HUES6 (cell line): ENCODE measurements around the gene METTL18.

Experiments used
- H3K27ac ChIP-seq: 2 replicates; pipeline ENCODE4 v1.7.0; 2013; ENCODE audit warnings: low read depth, mild to moderate bottlenecking, low read length, inconsistent platforms
- H3K27me3 ChIP-seq: 2 replicates; pipeline ENCODE4 v1.6.1; 2013; ENCODE audit warnings: low read length; ENCODE audit not compliant: control insufficient read depth, insufficient read depth
- H3K36me3 ChIP-seq: 2 replicates; pipeline ENCODE4 v1.6.1; 2013; ENCODE audit warnings: low read length; ENCODE audit not compliant: control insufficient read depth, insufficient read depth
- H3K4me1 ChIP-seq: 2 replicates; pipeline ENCODE4 v1.6.1; 2013; ENCODE audit warnings: low read length; ENCODE audit not compliant: control insufficient read depth, insufficient read depth
- H3K4me3 ChIP-seq: 2 replicates; pipeline ENCODE4 v1.5.1; 2013; ENCODE audit warnings: low read depth, low read length
- H3K9ac ChIP-seq: one replicate; pipeline ENCODE4 v1.6.1; 2013; ENCODE audit warnings: mild to moderate bottlenecking, low read length
- H3K9me3 ChIP-seq: 2 replicates; pipeline ENCODE4 v1.6.1; 2013; ENCODE audit warnings: low read depth, low read length; ENCODE audit not compliant: control insufficient read depth, insufficient read depth

Gene METTL18

DNA sequence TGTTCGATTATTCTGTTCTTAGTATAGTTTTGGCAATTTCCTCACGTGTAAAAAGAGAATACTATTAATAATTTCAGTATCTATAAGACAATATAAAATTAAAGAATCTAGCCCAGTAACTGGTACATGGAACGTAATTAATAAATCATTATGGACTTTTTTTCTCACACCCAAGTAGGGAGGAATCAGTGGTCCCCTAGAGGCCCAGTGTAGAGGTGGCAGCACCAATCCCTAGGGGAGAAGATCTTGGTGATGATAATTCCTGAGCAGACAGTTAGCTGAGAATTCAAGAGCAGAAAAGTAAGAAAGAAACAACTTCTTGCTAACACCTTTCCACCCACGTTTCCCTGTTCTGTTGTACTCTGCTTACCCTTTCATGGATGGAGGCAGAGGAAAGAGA, 41.2 kb downstream of the METTL18 start:
- peaks cover 7% of the 10 kb centered on the region for H3K9me3 ChIP-seq
- no peaks in the 10 kb centered on the region for H3K27me3 ChIP-seq
- H3K4me1 ChIP-seq = no peaks in the 10 kb centered on the region
- H3K9ac ChIP-seq = no peak overlapping the region
- H3K36me3 ChIP-seq = no peaks in the 10 kb centered on the region
- no peak overlapping the region for H3K4me3 ChIP-seq
- H3K27ac ChIP-seq = no peak overlapping the region

DNA sequence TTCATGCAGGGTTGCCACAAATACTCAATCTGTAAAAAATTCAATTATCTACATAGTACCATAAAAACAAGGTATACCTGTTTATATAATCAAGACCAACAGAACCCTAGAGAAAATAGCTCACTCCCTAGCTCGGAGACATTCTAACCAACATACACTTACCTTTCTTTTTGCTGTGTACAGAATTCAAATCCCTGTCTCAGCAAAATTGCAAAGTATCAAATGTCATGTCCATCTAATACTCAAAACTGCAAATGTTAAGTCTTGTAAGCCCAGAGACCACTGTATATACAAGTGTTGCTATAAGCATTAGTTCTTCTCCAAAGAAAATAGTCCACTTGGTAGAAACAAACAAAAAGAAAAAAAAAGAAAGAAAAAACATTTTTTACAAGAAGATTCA, 44.7 kb downstream of the METTL18 start:
- H3K9ac ChIP-seq = no peak overlapping the region
- H3K36me3 ChIP-seq = no peaks in the 10 kb centered on the region
- peaks cover 14% of the 10 kb centered on the region for H3K4me1 ChIP-seq
- no peak overlapping the region for H3K4me3 ChIP-seq
- no peak overlapping the region for H3K27ac ChIP-seq
- H3K9me3 ChIP-seq = no peaks in the 10 kb centered on the region
- H3K27me3 ChIP-seq = no peaks in the 10 kb centered on the region

DNA sequence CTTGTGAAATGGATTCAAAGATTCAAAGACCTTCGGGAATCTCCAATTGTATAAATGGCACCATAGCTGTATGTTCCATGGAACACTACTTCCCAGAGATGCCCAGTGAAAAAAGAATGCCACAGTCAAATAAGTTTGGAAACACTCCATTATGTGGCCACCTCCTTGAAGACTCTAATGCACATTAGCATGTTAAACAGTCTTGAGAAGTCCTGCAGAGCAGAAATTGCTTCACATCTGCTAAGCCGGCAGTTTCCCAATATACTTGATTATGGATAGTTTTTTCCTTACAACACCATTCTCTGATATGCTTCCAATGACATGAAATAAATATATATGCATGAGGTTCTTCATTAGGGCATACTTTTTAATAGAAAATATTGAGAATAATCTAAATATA, 48.2 kb downstream of the METTL18 start:
- Histone ChIP-seq H3K36me3 (no peaks in the 10 kb centered on the region), H3K9me3 (no peaks in the 10 kb centered on the region), H3K9ac (no peak overlapping the region), H3K27ac (no peak overlapping the region), H3K4me1 (peaks cover 17% of the 10 kb centered on the region), H3K27me3 (no peaks in the 10 kb centered on the region), H3K4me3 (no peak overlapping the region)

DNA sequence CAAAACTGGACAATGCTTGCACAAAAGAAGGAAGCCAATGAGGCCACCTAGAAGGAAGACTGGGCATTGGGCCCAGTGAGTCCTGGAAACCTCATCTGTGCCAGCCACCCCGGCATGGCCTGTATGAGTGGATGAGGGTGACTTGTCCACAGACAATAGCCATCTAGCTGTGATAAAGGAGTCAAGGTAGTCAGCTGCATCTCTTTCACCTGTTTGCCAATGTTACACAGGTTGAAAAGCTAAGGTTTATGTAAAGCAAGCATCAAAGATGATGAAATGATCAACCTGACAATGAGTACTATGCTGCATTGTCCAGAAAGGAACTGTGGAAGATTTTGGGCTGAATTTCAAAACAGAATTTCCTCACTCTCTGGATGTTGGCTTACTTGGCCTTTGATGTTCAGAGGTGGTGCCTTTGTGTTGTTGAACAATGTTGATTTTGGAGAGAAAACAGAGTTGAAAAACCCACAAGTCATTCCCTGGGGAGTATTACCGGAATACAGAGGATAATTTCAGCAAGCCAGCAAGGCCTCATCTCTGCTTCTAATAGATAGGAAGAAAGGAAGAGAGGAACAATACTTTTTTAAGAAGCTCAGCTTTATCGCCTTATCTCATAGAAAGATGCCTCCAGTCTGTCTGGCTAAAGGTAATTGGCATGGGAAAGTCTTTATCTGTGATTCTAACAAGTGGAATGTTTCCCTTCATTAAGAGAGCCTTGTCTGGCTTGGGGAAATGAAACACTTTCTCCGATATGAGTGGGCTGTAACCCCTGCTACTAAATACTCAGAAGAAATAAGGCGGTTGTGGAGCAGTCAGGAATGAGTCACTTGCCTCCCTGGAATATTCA, 49.5 kb downstream of the METTL18 start:
- no peak overlapping the region for H3K9ac ChIP-seq
- H3K27me3 ChIP-seq = no peaks in the 10 kb centered on the region
- H3K4me1 ChIP-seq = peaks cover 22% of the 10 kb centered on the region
- no peak overlapping the region for H3K27ac ChIP-seq
- no peak overlapping the region for H3K4me3 ChIP-seq
- no peaks in the 10 kb centered on the region for H3K9me3 ChIP-seq
- H3K36me3 ChIP-seq = no peaks in the 10 kb centered on the region
